ENCODE results near the gene ABCG1. TPM values are rescaled to one million over a fixed set of nuclear protein-coding genes. Genes with fewer than 3 reads are reported as not detected.

The ABCG1 gene
- total and polyA plus RNA-seq, 3 experiments from 2014 or later, result 3.7 to 15.7 (median 3.8) TPM

GRCh38 chr21:42319851-42320572, 101.1 kb downstream of the ABCG1 start:
- peaks cover 6 to 7% (median 7%) of the 10 kb centered on the region in 3 donors for H3K4me1 Mint-ChIP-seq
- H3K9me3 Mint-ChIP-seq, result no peaks in the 10 kb centered on the region
- H3K4me3 Mint-ChIP-seq, result peak overlapping the region in 1 of 7 donors; percentile 67
- H3K4me3 ChIP-seq (ENCODE audit: low read length), result no peak overlapping the region
- no peaks in the 10 kb centered on the region for H3K27me3 ChIP-seq (ENCODE audit: insufficient read depth, low read length, poor library complexity, severe bottlenecking)
- POLR2A ChIA-PET, result no interaction called here
- no peak for DNase-seq
- H3K36me3 ChIP-seq (ENCODE audit: insufficient read depth, low read length), result no peaks in the 10 kb centered on the region
- H3K27ac ChIP-seq (ENCODE audit: low read depth, low read length), result no peak overlapping the region
- no peaks in the 10 kb centered on the region for H3K4me1 ChIP-seq (ENCODE audit: insufficient read depth, low read length)
- H3K27ac Mint-ChIP-seq, result no peak overlapping the region
- peaks cover 5 to 26% of the 10 kb centered on the region in 2 donors for H3K27me3 Mint-ChIP-seq
- H3K36me3 Mint-ChIP-seq, result no peaks in the 10 kb centered on the region
- CTCF ChIA-PET, result no interaction called here
- no peaks in the 10 kb centered on the region for H3K9me3 ChIP-seq (ENCODE audit: low read length)

GRCh38 chr21:42320791-42321190, 101.9 kb downstream of the ABCG1 start:
- no peaks in the 10 kb centered on the region for H3K27me3 ChIP-seq (ENCODE audit: insufficient read depth, low read length, poor library complexity, severe bottlenecking)

GRCh38 chr21:42321231-42321630, 102.3 kb downstream of the ABCG1 start:
- Mint-ChIP-seq H3K36me3 (no peaks in the 10 kb centered on the region), H3K27ac (peak overlapping the region in 1 of 8 donors; percentile 37), H3K4me1 (peaks cover 6 to 7% (median 7%) of the 10 kb centered on the region in 3 donors), H3K4me3 (no peak overlapping the region), H3K27me3 (peaks cover 7 to 34% of the 10 kb centered on the region in 2 donors), H3K9me3 (no peaks in the 10 kb centered on the region)
- CTCF ChIA-PET, result no interaction called here
- Histone ChIP-seq H3K36me3 (ENCODE audit: insufficient read depth, low read length) (no peaks in the 10 kb centered on the region), H3K9me3 (ENCODE audit: low read length) (no peaks in the 10 kb centered on the region), H3K4me1 (ENCODE audit: insufficient read depth, low read length) (no peaks in the 10 kb centered on the region), H3K27ac (ENCODE audit: low read depth, low read length) (no peak overlapping the region), H3K27me3 (ENCODE audit: insufficient read depth, low read length, poor library complexity, severe bottlenecking) (no peaks in the 10 kb centered on the region), H3K4me3 (ENCODE audit: low read length) (no peak overlapping the region)
- POLR2A ChIA-PET, result no interaction called here
- DNase-seq, result no peak

More at GRCh38 chr21:42320791-42321190, 101.9 kb downstream of the ABCG1 start:
- H3K36me3 ChIP-seq (ENCODE audit: insufficient read depth, low read length), result no peaks in the 10 kb centered on the region
- no peak overlapping the region for H3K4me3 ChIP-seq (ENCODE audit: low read length)
- CTCF ChIA-PET, result no interaction called here
- DNase-seq, result no peak
- H3K9me3 Mint-ChIP-seq, result no peaks in the 10 kb centered on the region
- POLR2A ChIA-PET, result no interaction called here
- peaks cover 6 to 7% (median 7%) of the 10 kb centered on the region in 3 donors for H3K4me1 Mint-ChIP-seq
- peaks cover 7 to 33% of the 10 kb centered on the region in 2 donors for H3K27me3 Mint-ChIP-seq
- H3K4me1 ChIP-seq (ENCODE audit: insufficient read depth, low read length), result no peaks in the 10 kb centered on the region
- no peaks in the 10 kb centered on the region for H3K36me3 Mint-ChIP-seq
- H3K9me3 ChIP-seq (ENCODE audit: low read length), result no peaks in the 10 kb centered on the region
- H3K27ac ChIP-seq (ENCODE audit: low read depth, low read length), result no peak overlapping the region
- H3K4me3 Mint-ChIP-seq, result peak overlapping the region in 1 of 7 donors; percentile 15
- peak overlapping the region in 1 of 8 donors; percentile 48 for H3K27ac Mint-ChIP-seq

GRCh38 chr21:42321845-42322244, 102.9 kb downstream of the ABCG1 start:
- H3K27me3 ChIP-seq (ENCODE audit: insufficient read depth, low read length, poor library complexity, severe bottlenecking), result no peaks in the 10 kb centered on the region
- no peaks in the 10 kb centered on the region for H3K36me3 Mint-ChIP-seq

GRCh38 chr21:42324896-42325295, 106.0 kb downstream of the ABCG1 start:
- ChIA-PET POLR2A (no interaction called here), CTCF (interaction anchor here (1.2 kb wide), 1 partner anchor 12 kb away, joined by 3 read pairs; no protein-coding TSS in a partner anchor)
- Mint-ChIP-seq H3K27me3 (peaks cover 7 to 34% of the 10 kb centered on the region in 2 donors), H3K36me3 (no peaks in the 10 kb centered on the region), H3K4me3 (no peak overlapping the region), H3K4me1 (peaks cover 0 to 2% (median 0%) of the 10 kb centered on the region in 3 donors), H3K9me3 (no peaks in the 10 kb centered on the region), H3K27ac (no peak overlapping the region)
- no peaks in the 10 kb centered on the region for H3K27me3 ChIP-seq (ENCODE audit: insufficient read depth, low read length, poor library complexity, severe bottlenecking)
- no peaks in the 10 kb centered on the region for H3K36me3 ChIP-seq (ENCODE audit: insufficient read depth, low read length)
- no peak for DNase-seq
- no peaks in the 10 kb centered on the region for H3K9me3 ChIP-seq (ENCODE audit: low read length)
- H3K4me3 ChIP-seq (ENCODE audit: low read length), result no peak overlapping the region
- H3K27ac ChIP-seq (ENCODE audit: low read depth, low read length), result no peak overlapping the region
- no peaks in the 10 kb centered on the region for H3K4me1 ChIP-seq (ENCODE audit: insufficient read depth, low read length)

More at GRCh38 chr21:42321845-42322244, 102.9 kb downstream of the ABCG1 start:
- Histone ChIP-seq H3K27ac (ENCODE audit: low read depth, low read length) (no peak overlapping the region), H3K4me3 (ENCODE audit: low read length) (no peak overlapping the region), H3K9me3 (ENCODE audit: low read length) (no peaks in the 10 kb centered on the region), H3K36me3 (ENCODE audit: insufficient read depth, low read length) (no peaks in the 10 kb centered on the region), H3K4me1 (ENCODE audit: insufficient read depth, low read length) (no peaks in the 10 kb centered on the region)
- POLR2A ChIA-PET, result no interaction called here
- no peaks in the 10 kb centered on the region for H3K9me3 Mint-ChIP-seq
- peaks cover 6 to 7% (median 7%) of the 10 kb centered on the region in 3 donors for H3K4me1 Mint-ChIP-seq
- no peak overlapping the region for H3K27ac Mint-ChIP-seq
- H3K4me3 Mint-ChIP-seq, result no peak overlapping the region
- H3K27me3 Mint-ChIP-seq, result peaks cover 7 to 34% of the 10 kb centered on the region in 2 donors
- no peak for DNase-seq
- CTCF ChIA-PET, result no interaction called here

GRCh38 chr21:42330380-42331371, 111.7 kb downstream of the ABCG1 start:
- H3K36me3 ChIP-seq (ENCODE audit: insufficient read depth, low read length), result no peaks in the 10 kb centered on the region
- peaks cover 0 to 23% (median 4%) of the 10 kb centered on the region in 3 donors for H3K36me3 Mint-ChIP-seq
- ChIA-PET POLR2A (no interaction called here), CTCF (no interaction called here)
- H3K4me3 Mint-ChIP-seq, result no peak overlapping the region
- no peaks in the 10 kb centered on the region for H3K27me3 ChIP-seq (ENCODE audit: insufficient read depth, low read length, poor library complexity, severe bottlenecking)
- H3K27ac ChIP-seq (ENCODE audit: low read depth, low read length), result no peak overlapping the region
- peak overlapping the region in 2 of 8 donors; percentile 11 to 43 for H3K27ac Mint-ChIP-seq
- H3K9me3 ChIP-seq (ENCODE audit: low read length), result peaks cover 9% of the 10 kb centered on the region
- no peak for DNase-seq
- peaks cover 4 to 10% of the 10 kb centered on the region in 2 donors for H3K27me3 Mint-ChIP-seq
- H3K9me3 Mint-ChIP-seq, result peaks cover 14 to 21% (median 18%) of the 10 kb centered on the region in 5 donors
- H3K4me1 ChIP-seq (ENCODE audit: insufficient read depth, low read length), result no peaks in the 10 kb centered on the region
- H3K4me3 ChIP-seq (ENCODE audit: low read length), result no peak overlapping the region
- H3K4me1 Mint-ChIP-seq, result no peaks in the 10 kb centered on the region

GRCh38 chr21:42331660-42332059, 112.7 kb downstream of the ABCG1 start:
- ChIA-PET POLR2A (no interaction called here), CTCF (no interaction called here)
- Mint-ChIP-seq H3K9me3 (peaks cover 14 to 21% (median 18%) of the 10 kb centered on the region in 5 donors), H3K36me3 (peaks cover 0 to 23% (median 4%) of the 10 kb centered on the region in 3 donors), H3K4me3 (no peak overlapping the region), H3K27ac (no peak overlapping the region), H3K27me3 (peaks cover 4 to 8% of the 10 kb centered on the region in 2 donors), H3K4me1 (no peaks in the 10 kb centered on the region)
- no peak overlapping the region for H3K4me3 ChIP-seq (ENCODE audit: low read length)
- DNase-seq, result no peak
- H3K9me3 ChIP-seq (ENCODE audit: low read length), result peaks cover 9% of the 10 kb centered on the region
- no peaks in the 10 kb centered on the region for H3K4me1 ChIP-seq (ENCODE audit: insufficient read depth, low read length)
- no peaks in the 10 kb centered on the region for H3K36me3 ChIP-seq (ENCODE audit: insufficient read depth, low read length)
- H3K27ac ChIP-seq (ENCODE audit: low read depth, low read length), result no peak overlapping the region
- H3K27me3 ChIP-seq (ENCODE audit: insufficient read depth, low read length, poor library complexity, severe bottlenecking), result no peaks in the 10 kb centered on the region
